Bronchial epithelial cell (primary cell): Measurements from ENCODE around the gene LIN54. TPM values are rescaled to one million over a fixed set of nuclear protein-coding genes. Genes with fewer than 3 reads are reported as not detected.
"Not testable (repeated sequence)": the region's sequence is repeated elsewhere in the genome, so short reads cannot be mapped to it uniquely, and the experiment has no call there.

Experiments
- DNase-seq: peaks from one replicate; pipeline ENCODE4 v3.0.0-alpha.2; 2010; ENCODE audit warnings: low read depth
- FAIRE-seq: peaks from 2 replicates; lab custom pipeline; 2011; peaks lifted over from hg19 to GRCh38; lab: Jason Lieb, UNC
- H3K27me3 ChIP-seq: 2 replicates; pipeline ENCODE4 v1.5.1; 2011; ENCODE audit warnings: low read length; ENCODE audit not compliant: control insufficient read depth, insufficient read depth
- H3K36me3 ChIP-seq: 2 replicates; pipeline ENCODE4 v1.5.1; 2011; ENCODE audit warnings: low read length; ENCODE audit not compliant: control insufficient read depth, insufficient read depth
- H3K4me3 ChIP-seq: 2 replicates; pipeline ENCODE4 v1.5.1; 2011; ENCODE audit warnings: mild to moderate bottlenecking, low read depth, low read length, control low read depth
- CTCF ChIP-seq: IDR thresholded peaks from 2 replicates; pipeline ENCODE4 v1.5.1; 2011; ENCODE audit warnings: mild to moderate bottlenecking, moderate library complexity, low read length, control low read depth, inconsistent platforms; ENCODE audit not compliant: insufficient read depth, severe bottlenecking
- total RNA-seq: library from RNA; depleted of rRNA; stranded (reverse); fragments of >200 nt; gene quantifications from 2 replicates; pipeline ENCODE4 v1.2.1, GENCODE V29; 2014

LIN54 gene
- total RNA-seq, 1 donor from 2014 or later = 6.6 TPM

- no peak for FAIRE-seq
- no peak for DNase-seq
- no peak for TF ChIP-seq CTCF
- no peaks in the 10 kb centered on the region for H3K27me3 ChIP-seq
- H3K36me3 ChIP-seq = no peaks in the 10 kb centered on the region
- H3K4me3 ChIP-seq = no peak overlapping the region
Measured at GRCh38 chr4:82930848-82931755, 79.5 kb downstream of the LIN54 start.

GRCh38 chr4:82921795-82922194 is 88.8 kb downstream of the LIN54 start:
- no peak for TF ChIP-seq CTCF
- DNase-seq (no peak), FAIRE-seq (no peak)
- Histone ChIP-seq H3K4me3 (no peak overlapping the region), H3K36me3 (no peaks in the 10 kb centered on the region), H3K27me3 (no peaks in the 10 kb centered on the region)

GRCh38 chr4:82919386-82919785 is 91.2 kb downstream of the LIN54 start:
- FAIRE-seq (no peak), DNase-seq (no peak)
- H3K36me3 ChIP-seq = no peaks in the 10 kb centered on the region
- no peak for TF ChIP-seq CTCF
- H3K27me3 ChIP-seq = no peaks in the 10 kb centered on the region
- no peak overlapping the region for H3K4me3 ChIP-seq

GRCh38 chr4:82918091-82918490 is 92.5 kb downstream of the LIN54 start:
- no peaks in the 10 kb centered on the region for H3K36me3 ChIP-seq
- no peak overlapping the region for H3K4me3 ChIP-seq
- FAIRE-seq (peak; percentile 64), DNase-seq (no peak)
- H3K27me3 ChIP-seq = no peaks in the 10 kb centered on the region
- TF ChIP-seq CTCF = no peak

GRCh38 chr4:82913968-82914367 is 96.7 kb downstream of the LIN54 start:
- not testable (repeated sequence) for FAIRE-seq, DNase-seq, H3K27me3 ChIP-seq

GRCh38 chr4:82913305-82913704 is 97.3 kb downstream of the LIN54 start:
- DNase-seq = no peak
- no peak for FAIRE-seq
- H3K27me3 ChIP-seq = no peaks in the 10 kb centered on the region
- no peak for TF ChIP-seq CTCF
- no peaks in the 10 kb centered on the region for H3K36me3 ChIP-seq
- H3K4me3 ChIP-seq = no peak overlapping the region

More at GRCh38 chr4:82913968-82914367, 96.7 kb downstream of the LIN54 start:
- H3K4me3 ChIP-seq, H3K36me3 ChIP-seq: not testable (repeated sequence)
